HUES6 (cell line): ENCODE results near the gene KRT31.
"Not testable (repeated sequence)": the region's sequence is repeated elsewhere in the genome, so short reads cannot be mapped to it uniquely, and the experiment has no call there.

Source experiments
- H3K27ac ChIP-seq: 2 replicates; pipeline ENCODE4 v1.7.0; 2013; ENCODE audit warnings: low read depth, mild to moderate bottlenecking, low read length, inconsistent platforms
- H3K27me3 ChIP-seq: 2 replicates; pipeline ENCODE4 v1.6.1; 2013; ENCODE audit warnings: low read length; ENCODE audit not compliant: control insufficient read depth, insufficient read depth
- H3K36me3 ChIP-seq: 2 replicates; pipeline ENCODE4 v1.6.1; 2013; ENCODE audit warnings: low read length; ENCODE audit not compliant: control insufficient read depth, insufficient read depth
- H3K4me1 ChIP-seq: 2 replicates; pipeline ENCODE4 v1.6.1; 2013; ENCODE audit warnings: low read length; ENCODE audit not compliant: control insufficient read depth, insufficient read depth
- H3K4me3 ChIP-seq: 2 replicates; pipeline ENCODE4 v1.5.1; 2013; ENCODE audit warnings: low read depth, low read length
- H3K9ac ChIP-seq: one replicate; pipeline ENCODE4 v1.6.1; 2013; ENCODE audit warnings: mild to moderate bottlenecking, low read length
- H3K9me3 ChIP-seq: 2 replicates; pipeline ENCODE4 v1.6.1; 2013; ENCODE audit warnings: low read depth, low read length; ENCODE audit not compliant: control insufficient read depth, insufficient read depth

Gene KRT31

GRCh38 chr17:41387670-41388069 is 9.7 kb downstream of the KRT31 start:
- Histone ChIP-seq H3K4me3 (no peak overlapping the region), H3K36me3 (no peaks in the 10 kb centered on the region), H3K9me3 (peaks cover 6% of the 10 kb centered on the region; the same call in 1 of the 2 replicates), H3K27ac (no peak overlapping the region), H3K9ac (no peak overlapping the region), H3K4me1 (no peaks in the 10 kb centered on the region), H3K27me3 (no peaks in the 10 kb centered on the region)

DNA sequence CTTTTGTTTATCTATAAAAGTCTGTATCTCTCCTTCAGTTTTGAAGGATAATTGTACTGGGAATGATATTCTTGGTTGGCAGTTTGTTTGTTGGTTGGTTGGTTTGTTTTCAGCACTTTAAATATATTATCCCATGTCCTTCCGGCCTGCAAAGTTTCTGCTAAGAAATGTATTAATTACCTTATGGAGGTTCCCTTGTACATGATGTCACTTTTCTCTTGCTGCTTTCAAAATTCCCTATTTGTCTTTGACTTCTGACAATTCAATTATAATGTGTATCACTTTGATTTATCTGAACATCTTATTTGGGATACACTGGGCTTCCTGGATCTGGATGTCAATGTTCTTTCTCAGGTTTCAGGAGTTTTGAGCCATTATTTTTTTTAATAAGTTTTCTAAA is 11.2 kb downstream of the KRT31 start:
- peaks cover 6% of the 10 kb centered on the region; the same call in 1 of the 2 replicates for H3K9me3 ChIP-seq
- no peak overlapping the region for H3K4me3 ChIP-seq
- no peaks in the 10 kb centered on the region for H3K27me3 ChIP-seq
- no peaks in the 10 kb centered on the region for H3K36me3 ChIP-seq
- H3K4me1 ChIP-seq = no peaks in the 10 kb centered on the region
- no peak overlapping the region for H3K27ac ChIP-seq
- H3K9ac ChIP-seq = no peak overlapping the region

DNA sequence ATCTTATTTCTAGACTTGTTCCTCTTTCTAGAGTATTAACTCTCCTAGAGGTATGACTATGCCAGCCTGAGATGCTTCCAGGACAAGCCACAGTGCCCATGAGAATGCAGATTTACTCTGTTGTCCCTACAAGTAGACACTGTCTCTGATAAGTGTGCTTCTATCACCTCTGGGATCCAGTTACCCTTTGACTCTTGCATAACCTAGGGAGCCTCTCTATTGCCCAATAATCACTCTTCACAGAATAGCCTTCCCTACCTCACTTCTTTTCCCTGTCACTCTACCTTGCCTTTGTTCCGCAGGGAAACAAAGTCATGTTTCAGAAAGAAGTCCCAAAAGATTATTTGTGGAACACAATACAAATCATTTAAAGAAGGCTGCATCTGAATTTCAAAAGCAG is 13.7 kb downstream of the KRT31 start:
- Histone ChIP-seq H3K36me3 (no peaks in the 10 kb centered on the region), H3K27me3 (no peaks in the 10 kb centered on the region), H3K27ac (no peak overlapping the region), H3K9ac (no peak overlapping the region), H3K4me3 (no peak overlapping the region), H3K9me3 (peaks cover 6% of the 10 kb centered on the region; the same call in 1 of the 2 replicates), H3K4me1 (no peaks in the 10 kb centered on the region)

- Histone ChIP-seq H3K27me3 (no peaks in the 10 kb centered on the region), H3K27ac (no peak overlapping the region), H3K36me3 (no peaks in the 10 kb centered on the region), H3K9me3 (peaks cover 6% of the 10 kb centered on the region; the same call in 1 of the 2 replicates), H3K4me3 (no peak overlapping the region), H3K4me1 (peaks cover 5% of the 10 kb centered on the region; the same call in 1 of the 2 replicates), H3K9ac (no peak overlapping the region)
Measured at GRCh38 chr17:41382394-41382793, 15.0 kb downstream of the KRT31 start.

DNA sequence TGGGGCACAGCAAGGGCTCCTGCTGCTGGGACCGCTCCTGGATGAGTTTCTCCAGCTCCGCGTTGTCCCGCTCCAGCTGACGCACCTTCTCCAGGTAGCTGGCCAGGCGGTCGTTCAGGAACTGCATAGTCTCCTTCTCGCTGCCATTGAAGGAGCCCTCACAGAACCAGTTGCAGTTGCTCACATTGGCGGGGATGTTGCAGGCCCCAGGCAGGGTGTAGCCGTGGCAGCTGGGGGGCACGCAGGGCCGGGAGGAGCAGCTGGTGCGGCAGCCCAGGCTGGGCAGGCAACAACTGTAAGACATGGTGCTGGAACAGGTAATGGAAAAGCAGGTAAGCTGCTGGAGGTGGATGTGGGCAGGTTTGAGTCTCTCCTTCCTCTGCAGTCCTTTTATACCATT is 15.5 kb downstream of the KRT31 start, which contains the start of gene KRT34:
Gene KRT34 (minus strand): TSS at position 364 of the 400 bp plus-strand sequence. CDS start 60 bp downstream, at position 304.
- H3K4me1 ChIP-seq, H3K9me3 ChIP-seq, H3K4me3 ChIP-seq, H3K27me3 ChIP-seq, H3K9ac ChIP-seq, H3K36me3 ChIP-seq, H3K27ac ChIP-seq: not testable (repeated sequence)

DNA sequence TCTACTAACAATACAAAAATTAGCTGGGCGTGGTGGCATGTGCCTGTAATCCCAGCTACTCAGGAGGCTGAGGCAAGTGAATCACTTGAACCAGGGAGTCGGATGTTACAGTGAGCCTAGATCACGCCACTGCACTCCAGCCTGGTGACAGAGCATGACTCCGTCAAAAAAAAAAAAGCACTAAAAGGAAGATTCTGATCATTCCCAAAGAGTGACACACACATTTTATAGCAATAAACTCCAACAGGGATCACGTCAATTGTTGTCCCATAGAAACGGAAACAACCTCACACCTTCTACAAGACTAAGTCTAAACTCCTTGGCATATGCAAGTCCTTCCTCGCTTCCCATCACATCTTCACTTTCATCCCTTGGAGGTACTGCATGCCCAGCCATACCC is 17.3 kb downstream of the KRT31 start:
- H3K27ac ChIP-seq, H3K27me3 ChIP-seq, H3K9me3 ChIP-seq: not testable (repeated sequence)

DNA sequence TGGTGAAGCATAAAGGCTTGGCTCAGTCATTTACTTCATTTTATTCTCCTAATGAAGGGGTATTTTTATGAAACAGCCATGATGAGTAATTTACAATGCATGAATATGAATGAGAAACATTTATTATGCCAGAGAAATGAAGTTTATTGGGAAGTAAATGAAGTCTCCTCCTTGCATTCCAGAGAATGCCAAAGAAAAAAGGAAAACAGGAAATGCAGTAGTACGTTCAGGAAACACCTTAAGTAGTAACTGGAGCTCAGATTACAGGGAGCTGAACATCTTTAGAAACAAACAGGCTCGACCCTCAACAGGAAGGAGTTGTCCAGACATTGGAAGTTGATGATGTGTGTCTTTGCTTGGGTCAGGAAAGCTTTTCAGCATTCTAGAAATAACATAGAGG is 19.9 kb downstream of the KRT31 start:
- H3K27ac ChIP-seq = no peak overlapping the region

More for the DNA sequence above, 17.3 kb downstream of the KRT31 start:
- not testable (repeated sequence) for H3K4me3 ChIP-seq, H3K36me3 ChIP-seq, H3K9ac ChIP-seq, H3K4me1 ChIP-seq

GRCh38 chr17:41369713-41370112 is 27.7 kb downstream of the KRT31 start, which contains the start of gene KRT33B:
Gene KRT33B (minus strand): TSS chr17:41369813. CDS start chr17:41369750, 63 bp downstream.
- no peak within 1 kb of the TSS for H3K4me3 ChIP-seq
- no peaks in the 10 kb centered on the region for H3K9me3 ChIP-seq
- no peaks in the 10 kb centered on the region; the same call in 1 of the 2 replicates for H3K27me3 ChIP-seq
- H3K36me3 ChIP-seq = no peaks in the 10 kb centered on the region
- no peak within 1 kb of the TSS for H3K27ac ChIP-seq
- no peak within 1 kb of the TSS for H3K9ac ChIP-seq
- no peaks in the 10 kb centered on the region for H3K4me1 ChIP-seq

More for the DNA sequence above, 19.9 kb downstream of the KRT31 start:
- H3K4me3 ChIP-seq = no peak overlapping the region
- peaks cover 6% of the 10 kb centered on the region; the same call in 1 of the 2 replicates for H3K4me1 ChIP-seq
- H3K9me3 ChIP-seq = no peaks in the 10 kb centered on the region
- H3K9ac ChIP-seq = no peak overlapping the region
- no peaks in the 10 kb centered on the region for H3K36me3 ChIP-seq
- no peaks in the 10 kb centered on the region; the same call in 1 of the 2 replicates for H3K27me3 ChIP-seq

DNA sequence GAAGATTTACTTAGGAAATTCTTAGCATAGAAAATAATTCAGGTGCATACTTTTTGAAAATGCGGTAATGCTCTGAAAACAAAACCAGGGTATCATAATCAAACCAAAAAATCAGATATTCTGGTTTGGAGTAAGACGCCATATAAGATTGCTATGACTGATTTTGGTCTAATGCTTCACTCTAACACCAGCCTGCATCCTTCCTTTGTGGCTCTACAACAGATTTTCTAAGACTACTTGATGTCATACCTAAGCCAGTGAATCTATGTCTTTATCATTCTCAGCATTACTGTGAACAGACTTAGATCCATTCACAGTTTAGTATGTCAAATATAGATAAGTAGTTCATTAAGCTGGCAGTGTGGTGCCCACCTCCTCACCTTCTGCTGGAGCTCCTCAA is 28.4 kb downstream of the KRT31 start:
- Histone ChIP-seq H3K27me3 (no peaks in the 10 kb centered on the region; the same call in 1 of the 2 replicates), H3K36me3 (no peaks in the 10 kb centered on the region), H3K4me1 (no peaks in the 10 kb centered on the region), H3K9me3 (no peaks in the 10 kb centered on the region), H3K4me3 (no peak overlapping the region), H3K9ac (no peak overlapping the region), H3K27ac (no peak overlapping the region)

GRCh38 chr17:41367426-41368075 is 29.9 kb downstream of the KRT31 start:
- no peak overlapping the region for H3K9ac ChIP-seq
- H3K36me3 ChIP-seq = no peaks in the 10 kb centered on the region
- H3K27me3 ChIP-seq = no peaks in the 10 kb centered on the region
- no peaks in the 10 kb centered on the region for H3K9me3 ChIP-seq
- no peak overlapping the region for H3K4me3 ChIP-seq
- H3K4me1 ChIP-seq = no peaks in the 10 kb centered on the region
- H3K27ac ChIP-seq = no peak overlapping the region

GRCh38 chr17:41366070-41366469 is 31.3 kb downstream of the KRT31 start:
- H3K9me3 ChIP-seq = no peaks in the 10 kb centered on the region
- H3K4me3 ChIP-seq = no peak overlapping the region
- H3K9ac ChIP-seq = no peak overlapping the region
- H3K36me3 ChIP-seq = no peaks in the 10 kb centered on the region
- no peak overlapping the region for H3K27ac ChIP-seq
- no peaks in the 10 kb centered on the region for H3K27me3 ChIP-seq
- H3K4me1 ChIP-seq = no peaks in the 10 kb centered on the region
